Rectal smooth muscle tissue (tissue), 1 donor: ENCODE results near the gene PRKCH.

Experiments
- H3K27ac ChIP-seq: one replicate; pipeline ENCODE4 v1.7.0; 2013; ENCODE audit warnings: low read depth, low read length, inconsistent platforms
- H3K27me3 ChIP-seq: one replicate; pipeline ENCODE4 v1.7.0; 2013; ENCODE audit warnings: low read length; ENCODE audit not compliant: control insufficient read depth, insufficient read depth
- H3K36me3 ChIP-seq: one replicate; pipeline ENCODE4 v1.7.0; 2013; ENCODE audit warnings: low read length; ENCODE audit not compliant: control insufficient read depth, insufficient read depth
- H3K4me1 ChIP-seq: one replicate; pipeline ENCODE4 v1.7.0; 2013; ENCODE audit warnings: low read length; ENCODE audit not compliant: control insufficient read depth, insufficient read depth
- H3K4me3 ChIP-seq: one replicate; pipeline ENCODE4 v1.7.0; 2013; ENCODE audit warnings: low read length
- H3K9ac ChIP-seq: one replicate; pipeline ENCODE4 v1.7.0; 2013; ENCODE audit warnings: low read length

Gene PRKCH

GRCh38 chr14:61553730-61554641 is 232.6 kb downstream of the PRKCH start:
- Histone ChIP-seq H3K36me3 (no peaks in the 10 kb centered on the region), H3K4me1 (no peaks in the 10 kb centered on the region), H3K27me3 (no peaks in the 10 kb centered on the region), H3K4me3 (no peak overlapping the region), H3K27ac (no peak overlapping the region), H3K9ac (no peak overlapping the region)

DNA sequence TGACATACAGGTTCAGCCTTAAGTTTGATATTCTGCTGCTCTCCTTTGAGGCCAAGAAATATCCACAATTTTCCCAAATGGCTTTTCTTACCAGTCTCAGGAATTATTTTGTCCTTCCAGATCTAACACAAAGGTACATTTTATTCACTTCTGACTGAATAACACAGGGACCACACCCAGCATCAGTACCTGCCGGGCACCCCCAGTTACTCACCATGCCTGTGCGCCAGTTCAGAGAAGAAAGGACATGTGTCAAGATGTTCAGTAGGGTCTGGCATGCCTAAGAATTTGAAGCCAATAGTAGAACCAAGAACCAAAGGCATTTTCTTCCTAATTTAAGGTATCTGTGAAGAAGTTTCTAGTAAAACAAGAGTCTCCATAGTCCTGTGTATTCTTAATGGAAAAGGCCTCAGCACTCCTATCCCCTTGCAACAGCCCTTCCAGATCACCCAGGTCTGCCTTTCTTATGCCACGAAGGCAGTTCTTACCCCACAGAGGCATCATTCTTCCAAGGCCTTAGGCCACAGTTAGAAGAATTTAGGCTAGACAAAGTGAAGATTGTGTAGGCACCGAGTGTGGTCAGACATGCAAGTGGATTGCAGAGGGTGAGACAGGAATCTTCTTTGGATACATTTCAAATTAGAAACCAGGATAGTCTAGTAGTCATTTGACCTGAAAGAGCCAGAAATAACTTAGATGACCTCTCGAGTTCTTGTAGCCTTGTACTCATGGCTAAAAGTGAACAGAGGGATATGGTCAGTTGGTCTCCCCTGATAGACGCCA is 233.9 kb downstream of the PRKCH start:
- Histone ChIP-seq H3K27ac (no peak overlapping the region), H3K4me3 (no peak overlapping the region), H3K27me3 (no peaks in the 10 kb centered on the region), H3K4me1 (no peaks in the 10 kb centered on the region), H3K9ac (no peak overlapping the region), H3K36me3 (no peaks in the 10 kb centered on the region)

- H3K9ac ChIP-seq, result no peak overlapping the region
- H3K36me3 ChIP-seq, result no peaks in the 10 kb centered on the region
- no peak overlapping the region for H3K4me3 ChIP-seq
- no peak overlapping the region for H3K27ac ChIP-seq
- H3K27me3 ChIP-seq, result no peaks in the 10 kb centered on the region
- H3K4me1 ChIP-seq, result no peaks in the 10 kb centered on the region
Measured at GRCh38 chr14:61556455-61556854, 235.1 kb downstream of the PRKCH start.

DNA sequence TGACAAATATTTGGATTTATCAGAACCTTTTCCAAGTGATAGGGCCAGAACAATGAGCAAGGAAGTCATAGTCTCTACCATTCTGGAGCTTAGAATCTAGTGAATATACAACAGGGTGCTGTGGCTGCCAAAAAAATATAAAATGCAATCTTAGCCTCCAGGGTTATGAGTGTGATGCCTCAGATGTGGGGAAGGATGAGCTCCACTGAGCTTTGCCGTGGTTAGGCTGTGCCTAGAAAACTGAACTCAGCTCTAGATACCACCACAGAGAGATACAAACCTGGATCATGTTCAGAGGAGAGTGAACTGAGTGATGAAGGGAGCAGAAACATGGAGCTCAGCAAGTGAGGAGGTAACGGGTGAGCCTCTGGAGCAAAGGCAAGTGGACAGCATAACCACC is 235.9 kb downstream of the PRKCH start:
- Histone ChIP-seq H3K36me3 (no peaks in the 10 kb centered on the region), H3K27ac (no peak overlapping the region), H3K4me3 (no peak overlapping the region), H3K27me3 (no peaks in the 10 kb centered on the region), H3K9ac (no peak overlapping the region), H3K4me1 (no peaks in the 10 kb centered on the region)

- no peaks in the 10 kb centered on the region for H3K36me3 ChIP-seq
- H3K4me1 ChIP-seq, result no peaks in the 10 kb centered on the region
- H3K27ac ChIP-seq, result no peak overlapping the region
- no peaks in the 10 kb centered on the region for H3K27me3 ChIP-seq
- no peak overlapping the region for H3K4me3 ChIP-seq
- H3K9ac ChIP-seq, result no peak overlapping the region
Measured at GRCh38 chr14:61557854-61558253, 236.5 kb downstream of the PRKCH start.

DNA sequence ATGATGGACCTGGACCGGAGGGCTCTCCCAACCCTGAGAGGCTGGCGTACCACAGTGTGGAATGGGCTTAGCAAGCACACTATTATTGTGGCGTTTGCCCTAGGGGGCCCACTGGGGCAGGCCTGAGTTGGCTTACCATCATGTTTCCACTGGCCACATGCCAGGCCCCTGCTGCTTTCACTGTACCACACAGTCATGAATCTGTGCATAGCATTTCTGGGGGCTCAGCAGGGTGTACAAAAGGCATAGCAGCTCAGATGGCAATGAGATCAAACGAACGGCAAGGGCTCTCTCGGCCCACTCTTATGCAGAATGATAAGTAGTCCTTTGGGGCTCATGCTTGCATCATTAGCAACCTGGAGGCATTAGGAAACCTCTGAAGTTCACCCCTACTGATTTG is 236.9 kb downstream of the PRKCH start:
- no peak overlapping the region for H3K4me3 ChIP-seq
- H3K36me3 ChIP-seq, result no peaks in the 10 kb centered on the region
- no peaks in the 10 kb centered on the region for H3K27me3 ChIP-seq
- H3K27ac ChIP-seq, result no peak overlapping the region
- H3K4me1 ChIP-seq, result no peaks in the 10 kb centered on the region
- H3K9ac ChIP-seq, result no peak overlapping the region

DNA sequence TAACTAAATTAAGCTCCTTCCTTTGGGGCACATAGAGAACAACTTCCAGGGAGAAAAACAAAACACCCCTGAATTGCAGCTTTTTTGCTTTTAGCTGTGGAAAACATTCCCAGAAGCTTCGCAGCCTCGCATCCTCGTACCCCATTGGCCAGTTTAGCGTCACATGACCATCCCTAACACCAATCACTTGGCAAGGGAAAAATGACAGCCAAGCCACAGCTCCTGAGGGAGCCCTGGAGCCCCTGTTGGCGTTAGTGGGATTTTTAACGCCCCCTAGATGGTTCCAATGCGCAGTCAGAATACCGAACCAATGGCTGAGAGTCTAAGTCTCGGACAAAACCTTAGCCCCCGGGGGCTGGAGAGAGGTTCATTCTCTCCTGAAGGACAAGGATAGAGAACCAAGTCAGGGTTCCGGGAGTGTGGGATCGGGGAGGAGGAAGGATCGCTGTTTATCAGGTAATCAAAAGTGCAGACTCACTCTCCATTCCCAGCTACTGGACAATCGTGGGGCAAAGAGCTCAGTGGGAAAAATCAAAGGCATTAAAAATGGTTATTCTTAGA is 238.3 kb downstream of the PRKCH start:
- Histone ChIP-seq H3K27me3 (no peaks in the 10 kb centered on the region), H3K4me1 (no peaks in the 10 kb centered on the region), H3K27ac (no peak overlapping the region), H3K9ac (no peak overlapping the region), H3K36me3 (no peaks in the 10 kb centered on the region), H3K4me3 (no peak overlapping the region)

- Histone ChIP-seq H3K9ac (no peak overlapping the region), H3K27ac (no peak overlapping the region)
Measured at GRCh38 chr14:61560323-61560722, 238.9 kb downstream of the PRKCH start.

GRCh38 chr14:61561104-61561503 is 239.7 kb downstream of the PRKCH start:
- Histone ChIP-seq H3K4me1 (no peaks in the 10 kb centered on the region), H3K27ac (no peak overlapping the region), H3K4me3 (no peak overlapping the region), H3K27me3 (no peaks in the 10 kb centered on the region), H3K36me3 (no peaks in the 10 kb centered on the region), H3K9ac (no peak overlapping the region)

More at GRCh38 chr14:61560323-61560722, 238.9 kb downstream of the PRKCH start:
- Histone ChIP-seq H3K4me1 (no peaks in the 10 kb centered on the region), H3K4me3 (no peak overlapping the region), H3K27me3 (no peaks in the 10 kb centered on the region), H3K36me3 (no peaks in the 10 kb centered on the region)

DNA sequence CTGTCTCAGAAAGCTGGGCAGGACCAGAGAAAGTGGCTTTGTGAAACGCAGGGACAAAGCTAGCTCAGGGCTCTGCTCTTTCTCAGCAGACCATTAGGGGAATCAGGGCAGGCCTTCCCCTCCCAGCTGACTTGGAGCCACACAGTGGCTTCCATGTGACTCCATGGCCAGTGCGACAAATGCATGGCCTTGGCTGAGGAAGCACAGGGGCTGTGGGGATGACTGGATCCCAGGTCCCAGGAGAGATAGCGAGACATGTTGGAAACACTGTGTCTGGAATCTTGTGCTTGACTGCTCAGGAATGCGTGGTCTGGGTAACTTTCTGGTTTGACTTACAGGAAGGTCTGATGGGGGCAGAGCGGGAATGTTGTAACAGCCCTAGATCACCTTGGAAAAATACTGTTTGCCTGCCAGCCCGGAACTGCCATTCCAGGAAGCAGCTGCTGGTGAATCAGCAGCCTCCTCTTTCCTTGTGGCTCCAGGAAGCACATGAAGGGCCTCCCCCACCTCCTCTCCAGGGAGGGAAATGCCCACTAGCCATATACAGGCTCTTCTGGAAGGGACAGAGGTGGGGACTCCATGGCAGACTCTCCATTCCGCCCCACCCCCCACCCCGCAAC is 240.4 kb downstream of the PRKCH start:
- Histone ChIP-seq H3K27ac (no peak overlapping the region), H3K4me1 (no peaks in the 10 kb centered on the region), H3K27me3 (no peaks in the 10 kb centered on the region), H3K36me3 (no peaks in the 10 kb centered on the region), H3K4me3 (no peak overlapping the region), H3K9ac (no peak overlapping the region)

DNA sequence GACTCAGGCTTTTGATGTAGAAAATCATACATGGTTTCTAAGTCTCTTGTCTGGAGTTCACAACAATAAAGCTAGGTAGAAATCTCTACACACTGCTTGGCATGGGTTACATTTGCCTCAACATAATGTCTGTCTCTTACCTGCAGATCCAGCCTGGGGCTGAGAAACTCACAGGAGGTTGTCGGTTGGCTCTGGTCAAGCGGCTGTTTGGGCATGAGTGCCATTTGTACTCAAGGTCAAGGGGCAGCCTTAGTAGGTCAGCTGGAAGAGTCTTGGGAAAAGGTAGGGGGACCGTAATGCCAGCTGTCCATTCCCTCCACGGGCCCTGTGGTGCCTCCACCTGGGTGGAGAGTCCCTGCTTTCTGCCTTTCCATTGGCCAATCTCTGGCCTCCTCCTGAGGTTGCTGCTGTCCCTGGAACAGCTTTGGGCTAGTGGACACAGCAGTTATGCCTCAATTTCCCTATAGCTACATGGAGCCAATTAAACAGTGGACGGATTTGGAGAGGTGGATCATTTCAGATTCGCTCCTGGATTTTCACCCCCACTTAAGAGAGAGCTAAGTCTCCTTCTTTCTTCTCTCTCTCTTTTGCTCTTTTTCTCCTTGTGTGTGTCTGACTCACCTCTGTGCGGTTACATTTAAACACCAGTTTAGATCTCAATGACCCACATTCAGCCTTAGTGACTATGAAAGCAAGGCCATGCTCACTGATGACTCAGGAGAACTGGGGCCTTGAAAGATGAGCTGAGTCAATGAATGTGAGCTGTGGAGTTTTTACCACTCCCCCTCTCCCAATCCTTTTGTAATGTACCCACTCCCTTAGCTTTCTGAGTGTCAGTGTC is 241.2 kb downstream of the PRKCH start:
- Histone ChIP-seq H3K4me3 (no peak overlapping the region), H3K27ac (no peak overlapping the region), H3K9ac (no peak overlapping the region), H3K4me1 (no peaks in the 10 kb centered on the region), H3K36me3 (no peaks in the 10 kb centered on the region), H3K27me3 (no peaks in the 10 kb centered on the region)
